MM.1S (cell line): ENCODE results near the gene PPME1.

Experiments
- DNase-seq: peaks from one replicate; pipeline ENCODE4 v3.0.0-alpha.2; 2015
- H2AFZ ChIP-seq: fragments of 300-600 bp; sonication (generic); 2 replicates; pipeline ENCODE4 v1.6.0; 2016; ENCODE audit warnings: antibody characterized with exemption, low read length
- H3F3A ChIP-seq: fragments of 300-600 bp; sonication (generic); 2 replicates; pipeline ENCODE4 v1.6.1; 2016; ENCODE audit warnings: mild to moderate bottlenecking, antibody characterized with exemption, low read length, moderate library complexity, mixed read lengths; ENCODE audit not compliant: insufficient read depth
- H3K27ac ChIP-seq: fragments of 300-600 bp; sonication (generic); 2 replicates; pipeline ENCODE4 v1.5.1; 2016; ENCODE audit warnings: mild to moderate bottlenecking, low read length
- H3K27me3 ChIP-seq: fragments of 300-600 bp; sonication (generic); replicated peaks from 2 replicates; pipeline ENCODE4 v1.6.0; 2016; ENCODE audit warnings: low read length; ENCODE audit not compliant: insufficient read depth
- H3K36me3 ChIP-seq: fragments of 300-600 bp; sonication (generic); replicated peaks from 2 replicates; pipeline ENCODE4 v1.6.1; 2016; ENCODE audit warnings: mild to moderate bottlenecking, low read length, mixed read lengths; ENCODE audit not compliant: insufficient read depth
- H3K4me1 ChIP-seq: fragments of 300-600 bp; sonication (generic); 2 replicates; pipeline ENCODE4 v1.6.1; 2016; ENCODE audit warnings: low read length, mixed read lengths
- H3K4me2 ChIP-seq: fragments of 300-600 bp; sonication (generic); 2 replicates; pipeline ENCODE4 v1.6.0; 2016; ENCODE audit warnings: low read depth, low read length
- H3K4me3 ChIP-seq: fragments of 300-600 bp; sonication (generic); 2 replicates; pipeline ENCODE4 v1.5.1; 2016; ENCODE audit warnings: low read length, mixed read lengths
- H3K79me2 ChIP-seq: fragments of 300-600 bp; sonication (generic); 2 replicates; pipeline ENCODE4 v1.6.1; 2016; ENCODE audit warnings: mixed run types, low read length, mixed read lengths
- H3K9ac ChIP-seq: fragments of 300-600 bp; sonication (generic); 2 replicates; pipeline ENCODE4 v1.6.1; 2016; ENCODE audit warnings: low read length, mixed read lengths
- H3K9me2 ChIP-seq: fragments of 300-600 bp; sonication (generic); replicated peaks from 2 replicates; pipeline ENCODE4 v1.6.1; 2016; ENCODE audit warnings: mild to moderate bottlenecking, low read length, mixed read lengths; ENCODE audit not compliant: insufficient read depth
- H3K9me3 ChIP-seq: fragments of 300-600 bp; sonication (generic); replicated peaks from 2 replicates; pipeline ENCODE4 v1.6.1; 2016; ENCODE audit warnings: mild to moderate bottlenecking, low read length, mixed read lengths; ENCODE audit not compliant: insufficient read depth
- H4K20me1 ChIP-seq: fragments of 300-600 bp; sonication (generic); 2 replicates; pipeline ENCODE4 v1.6.1; 2016; ENCODE audit warnings: mild to moderate bottlenecking, low read length, moderate library complexity, mixed read lengths; ENCODE audit not compliant: insufficient read depth
- CTCF ChIP-seq: fragments of 300-600 bp; sonication (generic); IDR thresholded peaks from 2 replicates; pipeline ENCODE4 v1.5.1; 2016; ENCODE audit warnings: antibody characterized with exemption, low read length, mixed read lengths
- EZH2 ChIP-seq: fragments of 300-600 bp; sonication (generic); optimal IDR thresholded peaks from 2 replicates; pipeline ENCODE3; 2017; ENCODE audit warnings: low read depth, mild to moderate bottlenecking, antibody characterized with exemption, low read length, mixed read lengths
- EZH2phosphoT487 ChIP-seq: fragments of 300-600 bp; sonication (generic); IDR thresholded peaks from 2 replicates; pipeline ENCODE4 v1.6.1; 2018; ENCODE audit warnings: antibody characterized with exemption, low read length

The PPME1 gene

GRCh38 chr11:74162681-74163467 lies 8.2 kb upstream of the PPME1 start:
- no peak overlapping the region for H3K4me3 ChIP-seq
- H3F3A ChIP-seq = no peaks in the 10 kb centered on the region
- H3K4me1 ChIP-seq = no peaks in the 10 kb centered on the region
- no peak for DNase-seq
- H3K36me3 ChIP-seq = peaks cover 8% of the 10 kb centered on the region; the same call in 1 of the 2 replicates
- H2AFZ ChIP-seq = no peak overlapping the region
- H4K20me1 ChIP-seq = no peaks in the 10 kb centered on the region
- no peak for TF ChIP-seq CTCF
- TF ChIP-seq EZH2phosphoT487 = no peak
- no peak for TF ChIP-seq EZH2
- no peaks in the 10 kb centered on the region for H3K9me3 ChIP-seq
- H3K27me3 ChIP-seq = no peaks in the 10 kb centered on the region
- H3K9me2 ChIP-seq = no peaks in the 10 kb centered on the region
- H3K79me2 ChIP-seq = 0 out of 2 replicates have a peak, but pooled peaks cover 3% of the 10 kb centered on the region
- H3K4me2 ChIP-seq = no peak overlapping the region
- H3K27ac ChIP-seq = no peak overlapping the region
- no peak overlapping the region for H3K9ac ChIP-seq

GRCh38 chr11:74168838-74169237 lies 2.3 kb upstream of the PPME1 start:
- H3K36me3 ChIP-seq = peaks cover 8% of the 10 kb centered on the region; the same call in 1 of the 2 replicates
- no peaks in the 10 kb centered on the region for H3K27me3 ChIP-seq
- H3K4me3 ChIP-seq = no peak overlapping the region
- no peaks in the 10 kb centered on the region for H3K9me3 ChIP-seq
- no peak for DNase-seq
- H3K27ac ChIP-seq = no peak overlapping the region
- peak overlapping the region; percentile 92; the same call in 1 of the 2 replicates for H3K4me2 ChIP-seq
- H4K20me1 ChIP-seq = no peaks in the 10 kb centered on the region
- H2AFZ ChIP-seq = no peak overlapping the region
- TF ChIP-seq EZH2 = no peak
- TF ChIP-seq EZH2phosphoT487 = no peak
- TF ChIP-seq CTCF = no peak
- H3K79me2 ChIP-seq = peaks cover 43% of the 10 kb centered on the region
- 0 out of 2 replicates have a peak, but pooled peaks cover 4% of the 10 kb centered on the region for H3F3A ChIP-seq
- peaks cover 6% of the 10 kb centered on the region; the same call in 1 of the 2 replicates for H3K4me1 ChIP-seq
- no peak overlapping the region for H3K9ac ChIP-seq
- H3K9me2 ChIP-seq = no peaks in the 10 kb centered on the region

- peaks cover 6% of the 10 kb centered on the region; the same call in 1 of the 2 replicates for H3K4me1 ChIP-seq
- H3K36me3 ChIP-seq = peaks cover 4% of the 10 kb centered on the region; the same call in 1 of the 2 replicates
Observed at GRCh38 chr11:74169738-74170458, 1.2 kb upstream of the PPME1 start.

More at GRCh38 chr11:74169738-74170458, 1.2 kb upstream of the PPME1 start:
- Histone ChIP-seq H3K79me2 (peaks cover 45% of the 10 kb centered on the region), H3K27me3 (no peaks in the 10 kb centered on the region), H3K27ac (peak overlapping the region; percentile 62; the same call in 1 of the 2 replicates), H3K9me3 (no peaks in the 10 kb centered on the region), H3K9me2 (no peaks in the 10 kb centered on the region), H3K9ac (peak overlapping the region; percentile 65), H4K20me1 (no peaks in the 10 kb centered on the region), H3F3A (0 out of 2 replicates have a peak, but pooled peaks cover 4% of the 10 kb centered on the region), H3K4me3 (peak overlapping the region; percentile 90), H2AFZ (peak overlapping the region; percentile 54), H3K4me2 (peak overlapping the region; percentile 92)
- DNase-seq = no peak
- TF ChIP-seq EZH2phosphoT487 (no peak), CTCF (no peak), EZH2 (no peak)
